ENCODE results near the gene SIRT7.

The SIRT7 gene

GRCh38 chr17:81951785-81952684, 34.1 kb upstream of the SIRT7 start:
- no peaks in the 10 kb centered on the region for H3K4me1 ChIP-seq (ENCODE audit: control insufficient read depth in 1 of 2, insufficient read depth in 1 of 2, low read depth in 1 of 2, low read length in 1 of 2)
- H3K27ac ChIP-seq, result no peak overlapping the region
- no peaks in the 10 kb centered on the region for H3K36me3 ChIP-seq
- H3K9me3 ChIP-seq, result no peaks in the 10 kb centered on the region
- TF ChIP-seq, protein P1, sequence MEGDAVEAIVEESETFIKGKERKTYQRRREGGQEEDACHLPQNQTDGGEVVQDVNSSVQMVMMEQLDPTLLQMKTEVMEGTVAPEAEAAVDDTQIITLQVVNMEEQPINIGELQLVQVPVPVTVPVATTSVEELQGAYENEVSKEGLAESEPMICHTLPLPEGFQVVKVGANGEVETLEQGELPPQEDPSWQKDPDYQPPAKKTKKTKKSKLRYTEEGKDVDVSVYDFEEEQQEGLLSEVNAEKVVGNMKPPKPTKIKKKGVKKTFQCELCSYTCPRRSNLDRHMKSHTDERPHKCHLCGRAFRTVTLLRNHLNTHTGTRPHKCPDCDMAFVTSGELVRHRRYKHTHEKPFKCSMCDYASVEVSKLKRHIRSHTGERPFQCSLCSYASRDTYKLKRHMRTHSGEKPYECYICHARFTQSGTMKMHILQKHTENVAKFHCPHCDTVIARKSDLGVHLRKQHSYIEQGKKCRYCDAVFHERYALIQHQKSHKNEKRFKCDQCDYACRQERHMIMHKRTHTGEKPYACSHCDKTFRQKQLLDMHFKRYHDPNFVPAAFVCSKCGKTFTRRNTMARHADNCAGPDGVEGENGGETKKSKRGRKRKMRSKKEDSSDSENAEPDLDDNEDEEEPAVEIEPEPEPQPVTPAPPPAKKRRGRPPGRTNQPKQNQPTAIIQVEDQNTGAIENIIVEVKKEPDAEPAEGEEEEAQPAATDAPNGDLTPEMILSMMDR (IDR thresholded peaks at IDR 0.05), result no peak
- peaks cover 24% of the 10 kb centered on the region for H3K27me3 ChIP-seq
- no peak overlapping the region for H3K4me3 ChIP-seq (ENCODE audit: low read depth in 1 of 2, low read length in 1 of 2)

DNA sequence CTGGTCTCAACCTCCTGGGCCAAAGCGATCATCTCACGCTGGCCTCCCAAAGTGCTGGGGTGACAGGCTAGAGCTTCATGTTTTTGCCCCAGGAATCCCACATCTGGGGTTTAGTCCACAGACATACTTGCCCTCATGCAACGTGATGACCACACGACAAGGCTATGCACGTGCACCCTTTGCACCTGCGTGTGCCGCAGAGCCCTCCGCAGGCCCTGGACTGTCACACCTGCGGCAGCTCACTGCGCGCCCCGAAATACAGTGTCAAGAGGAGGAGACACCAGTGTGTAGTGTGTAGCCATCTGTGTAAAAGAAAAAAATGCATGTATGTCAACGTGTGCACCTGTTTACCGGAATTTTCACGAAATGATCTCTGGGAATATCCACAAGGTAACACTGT, 32.5 kb upstream of the SIRT7 start:
- Histone ChIP-seq H3K4me1 (ENCODE audit: control insufficient read depth in 1 of 2, insufficient read depth in 1 of 2, low read depth in 1 of 2, low read length in 1 of 2) (no peaks in the 10 kb centered on the region), H3K36me3 (no peaks in the 10 kb centered on the region), H3K4me3 (ENCODE audit: low read depth in 1 of 2, low read length in 1 of 2) (no peak overlapping the region), H3K27ac (no peak overlapping the region), H3K27me3 (peaks cover 18% of the 10 kb centered on the region), H3K9me3 (no peaks in the 10 kb centered on the region)
- TF ChIP-seq, protein P1 (IDR thresholded peaks at IDR 0.05), result no peak

GRCh38 chr17:81948635-81949378, 30.8 kb upstream of the SIRT7 start:
- Histone ChIP-seq H3K36me3 (no peaks in the 10 kb centered on the region), H3K4me1 (ENCODE audit: control insufficient read depth in 1 of 2, insufficient read depth in 1 of 2, low read depth in 1 of 2, low read length in 1 of 2) (no peaks in the 10 kb centered on the region), H3K9me3 (no peaks in the 10 kb centered on the region), H3K4me3 (ENCODE audit: low read depth in 1 of 2, low read length in 1 of 2) (no peak overlapping the region), H3K27ac (no peak overlapping the region), H3K27me3 (peaks cover 30% of the 10 kb centered on the region)
- TF ChIP-seq, protein P1 (IDR thresholded peaks at IDR 0.05), result no peak

DNA sequence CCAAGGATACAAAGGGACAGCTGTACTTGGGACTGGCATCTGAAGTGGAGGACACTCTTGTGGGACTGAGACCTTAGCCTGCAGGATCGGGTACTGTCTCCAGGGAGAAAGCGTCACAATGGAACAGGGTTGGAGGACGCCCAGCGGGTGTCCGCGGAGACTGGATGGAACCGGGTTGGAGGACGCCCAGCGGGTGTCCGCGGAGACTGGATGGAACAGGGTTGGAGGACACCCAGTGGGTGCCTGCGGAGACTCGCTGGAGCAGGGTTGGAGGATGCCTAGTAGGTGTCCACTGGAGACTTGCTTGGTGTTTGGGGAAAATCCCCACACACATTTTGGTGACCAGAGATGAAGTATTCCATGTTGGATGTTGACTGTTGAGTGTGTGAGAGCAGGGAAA, 29.2 kb upstream of the SIRT7 start, which contains the start of gene MYADML2:
Gene MYADML2, minus strand, starts transcription at position 45 of the 400 bp plus-strand sequence. CDS start 5,492 bp downstream, outside the sequence.
- no peaks in the 10 kb centered on the region for H3K4me1 ChIP-seq (ENCODE audit: control insufficient read depth in 1 of 2, insufficient read depth in 1 of 2, low read depth in 1 of 2, low read length in 1 of 2)
- peaks cover 34% of the 10 kb centered on the region for H3K27me3 ChIP-seq
- H3K27ac ChIP-seq, result no peak within 1 kb of the TSS
- no peaks in the 10 kb centered on the region for H3K36me3 ChIP-seq
- TF ChIP-seq, protein P1 (IDR thresholded peaks at IDR 0.05), result no peak
- no peaks in the 10 kb centered on the region for H3K9me3 ChIP-seq
- H3K4me3 ChIP-seq (ENCODE audit: low read depth in 1 of 2, low read length in 1 of 2), result no peak within 1 kb of the TSS

DNA sequence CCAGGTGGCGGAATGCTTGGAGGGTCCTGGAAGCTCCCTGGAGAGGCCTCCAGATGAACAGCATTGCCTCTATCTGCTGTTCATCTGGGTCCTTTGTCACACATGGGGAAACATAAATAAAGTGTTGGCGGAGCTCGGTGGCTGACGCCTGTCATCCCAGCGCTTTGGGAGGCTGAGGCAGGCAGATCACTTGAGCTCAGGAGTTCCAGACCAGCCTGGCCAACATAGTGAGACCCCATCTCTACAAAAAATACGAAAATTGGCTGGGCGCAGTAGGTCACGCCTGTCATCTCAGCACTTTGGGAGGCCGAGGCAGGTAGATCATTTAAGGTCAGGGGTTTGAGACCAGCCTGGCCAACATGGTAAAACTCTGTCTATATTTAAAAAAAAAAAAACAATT, 26.9 kb upstream of the SIRT7 start:
- TF ChIP-seq, protein P1 (IDR thresholded peaks at IDR 0.05), result no peak
- Histone ChIP-seq H3K4me1 (ENCODE audit: control insufficient read depth in 1 of 2, insufficient read depth in 1 of 2, low read depth in 1 of 2, low read length in 1 of 2) (no peaks in the 10 kb centered on the region), H3K4me3 (ENCODE audit: low read depth in 1 of 2, low read length in 1 of 2) (no peak overlapping the region), H3K9me3 (no peaks in the 10 kb centered on the region), H3K36me3 (no peaks in the 10 kb centered on the region), H3K27ac (no peak overlapping the region), H3K27me3 (peaks cover 48% of the 10 kb centered on the region)
